ENCODE results near the gene CHD6.

GRCh38 chr20:41390889-41391288 is 227.3 kb downstream of the CHD6 start:
- TF ChIP-seq RAD21 (IDR thresholded peaks at IDR 0.05; ENCODE audit: low read depth) = no peak
- no peak for TF ChIP-seq EGR1 (IDR thresholded peaks at IDR 0.05)
- TF ChIP-seq, protein P1, sequence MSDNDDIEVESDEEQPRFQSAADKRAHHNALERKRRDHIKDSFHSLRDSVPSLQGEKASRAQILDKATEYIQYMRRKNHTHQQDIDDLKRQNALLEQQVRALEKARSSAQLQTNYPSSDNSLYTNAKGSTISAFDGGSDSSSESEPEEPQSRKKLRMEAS (IDR thresholded peaks at IDR 0.05) = no peak
- TF ChIP-seq FOXM1 (IDR thresholded peaks at IDR 0.05; ENCODE audit: borderline replicate concordance, low read depth) = no peak
- TF ChIP-seq TAF1 (IDR thresholded peaks at IDR 0.05; ENCODE audit: low read depth) = no peak
- TF ChIP-seq EP300 (IDR thresholded peaks at IDR 0.05; ENCODE audit: borderline replicate concordance) = no peak
- no peak for TF ChIP-seq YY1 (IDR thresholded peaks at IDR 0.05; ENCODE audit: low read depth)
- TF ChIP-seq, protein P2, sequence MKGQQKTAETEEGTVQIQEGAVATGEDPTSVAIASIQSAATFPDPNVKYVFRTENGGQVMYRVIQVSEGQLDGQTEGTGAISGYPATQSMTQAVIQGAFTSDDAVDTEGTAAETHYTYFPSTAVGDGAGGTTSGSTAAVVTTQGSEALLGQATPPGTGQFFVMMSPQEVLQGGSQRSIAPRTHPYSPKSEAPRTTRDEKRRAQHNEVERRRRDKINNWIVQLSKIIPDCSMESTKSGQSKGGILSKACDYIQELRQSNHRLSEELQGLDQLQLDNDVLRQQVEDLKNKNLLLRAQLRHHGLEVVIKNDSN (IDR thresholded peaks at IDR 0.05) = no peak
- TF ChIP-seq ZBTB7A (IDR thresholded peaks at IDR 0.05; ENCODE audit: low read depth) = no peak
- no peak for TF ChIP-seq CEBPB (IDR thresholded peaks at IDR 0.05)
- no peak for TF ChIP-seq CREB1 (IDR thresholded peaks at IDR 0.05; ENCODE audit: low read depth)
- TF ChIP-seq TCF12 (IDR thresholded peaks at IDR 0.05; ENCODE audit: low read depth) = no peak
- TF ChIP-seq TEAD4 (IDR thresholded peaks at IDR 0.05) = no peak
- no peak for TF ChIP-seq NFIC (IDR thresholded peaks at IDR 0.05)

Data from Ishikawa (cell line).